HFF-Myc (cell line): ENCODE measurements around the gene ITSN1.

ENCODE experiments used
- DNase-seq: peaks from one replicate; pipeline ENCODE4 v3.0.0-alpha.2; 2011; ENCODE audit warnings: low read depth; ENCODE audit errors: extremely low read depth
- H3K4me3 ChIP-seq: replicated peaks from 2 replicates; pipeline ENCODE4 v1.5.1; 2011; ENCODE audit warnings: low read depth, mild to moderate bottlenecking, control low read depth, low read length
- CTCF ChIP-seq: IDR thresholded peaks from 2 replicates; pipeline ENCODE4 v1.5.1; 2012; ENCODE audit warnings: mild to moderate bottlenecking, low read depth, low read length, control low read depth; ENCODE audit errors: missing control alignments

The ITSN1 gene

GRCh38 chr21:33760641-33761440 is 118.5 kb downstream of the ITSN1 start:
- H3K4me3 ChIP-seq: peak overlapping the region; percentile 22
- peak; percentile 60 for DNase-seq
- TF ChIP-seq CTCF: no peak

GRCh38 chr21:33761441-33762036 is 119.2 kb downstream of the ITSN1 start:
- no peak for TF ChIP-seq CTCF
- H3K4me3 ChIP-seq: peak overlapping the region; percentile 22
- DNase-seq: peak; percentile 98

GRCh38 chr21:33762803-33763581 is 120.7 kb downstream of the ITSN1 start:
- no peak overlapping the region for H3K4me3 ChIP-seq
- TF ChIP-seq CTCF: no peak
- DNase-seq: no peak

GRCh38 chr21:33763582-33763899 is 121.2 kb downstream of the ITSN1 start:
- TF ChIP-seq CTCF: no peak
- DNase-seq: no peak
- no peak overlapping the region for H3K4me3 ChIP-seq

- DNase-seq: no peak
- H3K4me3 ChIP-seq: no peak overlapping the region
- no peak for TF ChIP-seq CTCF
These were observed 124.9 kb downstream of the ITSN1 start for GRCh38 chr21:33767236-33767635.

GRCh38 chr21:33767960-33768359 is 125.7 kb downstream of the ITSN1 start:
- no peak overlapping the region for H3K4me3 ChIP-seq
- no peak for TF ChIP-seq CTCF
- DNase-seq: no peak
